Measurements from ENCODE around the gene DXO. TPM values are rescaled to one million over a fixed set of nuclear protein-coding genes. Genes with fewer than 3 reads are reported as not detected.
A peak's percentile ranks its signal among the peaks of the same experiment; 100 is the strongest.

The DXO gene
- total and polyA plus RNA-seq, 2 of the 13 experiments (the other 11 are each of a cell fraction or from before 2014, with no cell fraction given) = 18.6 to 26.2 TPM

DNA sequence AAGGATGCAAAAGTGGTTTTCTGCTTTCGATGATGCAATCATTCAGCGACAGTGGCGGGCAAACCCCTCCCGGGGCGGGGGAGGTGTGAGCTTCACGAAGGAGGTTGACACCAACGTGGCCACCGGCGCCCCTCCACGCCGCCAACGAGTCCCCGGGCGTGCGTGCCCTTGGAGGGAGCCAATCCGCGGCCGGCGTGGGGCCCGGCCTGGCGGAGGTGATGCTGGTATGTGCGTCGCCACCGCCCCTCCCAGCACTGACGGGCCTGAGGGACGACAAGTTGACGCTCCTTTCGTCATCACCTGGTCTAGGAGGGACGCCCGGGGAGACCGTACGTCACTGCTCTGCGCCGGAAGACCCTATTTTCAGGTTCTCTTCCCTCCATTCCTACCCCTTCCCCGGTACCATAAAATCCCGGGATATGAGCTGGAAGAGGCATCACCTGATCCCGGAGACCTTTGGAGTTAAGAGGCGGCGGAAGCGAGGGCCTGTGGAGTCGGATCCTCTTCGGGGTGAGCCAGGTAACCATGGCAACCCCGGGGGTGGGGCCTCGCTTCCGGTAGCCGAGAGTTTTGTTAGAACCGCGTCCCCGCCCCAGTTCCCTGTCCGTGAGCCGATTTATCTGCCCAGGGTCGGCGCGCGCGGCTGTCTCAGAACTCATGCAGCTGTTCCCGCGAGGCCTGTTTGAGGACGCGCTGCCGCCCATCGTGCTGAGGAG is at the start of gene DXO (continued):
- TF ChIP-seq, protein P1, sequence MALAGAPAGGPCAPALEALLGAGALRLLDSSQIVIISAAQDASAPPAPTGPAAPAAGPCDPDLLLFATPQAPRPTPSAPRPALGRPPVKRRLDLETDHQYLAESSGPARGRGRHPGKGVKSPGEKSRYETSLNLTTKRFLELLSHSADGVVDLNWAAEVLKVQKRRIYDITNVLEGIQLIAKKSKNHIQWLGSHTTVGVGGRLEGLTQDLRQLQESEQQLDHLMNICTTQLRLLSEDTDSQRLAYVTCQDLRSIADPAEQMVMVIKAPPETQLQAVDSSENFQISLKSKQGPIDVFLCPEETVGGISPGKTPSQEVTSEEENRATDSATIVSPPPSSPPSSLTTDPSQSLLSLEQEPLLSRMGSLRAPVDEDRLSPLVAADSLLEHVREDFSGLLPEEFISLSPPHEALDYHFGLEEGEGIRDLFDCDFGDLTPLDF (CRISPR knock-in tag; IDR thresholded peaks at IDR 0.05) = peak; percentile 82; the same call in 1 of the 2 replicates
- TF ChIP-seq CEBPB (IDR thresholded peaks at IDR 0.05; ENCODE audit: borderline replicate concordance, low read depth, low read length) = peak; percentile 99
- TF ChIP-seq, protein P2, sequence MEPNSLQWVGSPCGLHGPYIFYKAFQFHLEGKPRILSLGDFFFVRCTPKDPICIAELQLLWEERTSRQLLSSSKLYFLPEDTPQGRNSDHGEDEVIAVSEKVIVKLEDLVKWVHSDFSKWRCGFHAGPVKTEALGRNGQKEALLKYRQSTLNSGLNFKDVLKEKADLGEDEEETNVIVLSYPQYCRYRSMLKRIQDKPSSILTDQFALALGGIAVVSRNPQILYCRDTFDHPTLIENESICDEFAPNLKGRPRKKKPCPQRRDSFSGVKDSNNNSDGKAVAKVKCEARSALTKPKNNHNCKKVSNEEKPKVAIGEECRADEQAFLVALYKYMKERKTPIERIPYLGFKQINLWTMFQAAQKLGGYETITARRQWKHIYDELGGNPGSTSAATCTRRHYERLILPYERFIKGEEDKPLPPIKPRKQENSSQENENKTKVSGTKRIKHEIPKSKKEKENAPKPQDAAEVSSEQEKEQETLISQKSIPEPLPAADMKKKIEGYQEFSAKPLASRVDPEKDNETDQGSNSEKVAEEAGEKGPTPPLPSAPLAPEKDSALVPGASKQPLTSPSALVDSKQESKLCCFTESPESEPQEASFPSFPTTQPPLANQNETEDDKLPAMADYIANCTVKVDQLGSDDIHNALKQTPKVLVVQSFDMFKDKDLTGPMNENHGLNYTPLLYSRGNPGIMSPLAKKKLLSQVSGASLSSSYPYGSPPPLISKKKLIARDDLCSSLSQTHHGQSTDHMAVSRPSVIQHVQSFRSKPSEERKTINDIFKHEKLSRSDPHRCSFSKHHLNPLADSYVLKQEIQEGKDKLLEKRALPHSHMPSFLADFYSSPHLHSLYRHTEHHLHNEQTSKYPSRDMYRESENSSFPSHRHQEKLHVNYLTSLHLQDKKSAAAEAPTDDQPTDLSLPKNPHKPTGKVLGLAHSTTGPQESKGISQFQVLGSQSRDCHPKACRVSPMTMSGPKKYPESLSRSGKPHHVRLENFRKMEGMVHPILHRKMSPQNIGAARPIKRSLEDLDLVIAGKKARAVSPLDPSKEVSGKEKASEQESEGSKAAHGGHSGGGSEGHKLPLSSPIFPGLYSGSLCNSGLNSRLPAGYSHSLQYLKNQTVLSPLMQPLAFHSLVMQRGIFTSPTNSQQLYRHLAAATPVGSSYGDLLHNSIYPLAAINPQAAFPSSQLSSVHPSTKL (CRISPR knock-in tag; IDR thresholded peaks at IDR 0.05) = 0 out of 2 replicates have a peak, but pooled peaks have one; percentile 34
- TF ChIP-seq FOXM1 (CRISPR knock-in tag; IDR thresholded peaks at IDR 0.05) = 0 out of 2 replicates have a peak, but pooled peaks have one; percentile 69
- peak; percentile 95 for TF ChIP-seq TBX2 (CRISPR knock-in tag; IDR thresholded peaks at IDR 0.05; ENCODE audit: borderline replicate concordance)
- TF ChIP-seq, protein P3, sequence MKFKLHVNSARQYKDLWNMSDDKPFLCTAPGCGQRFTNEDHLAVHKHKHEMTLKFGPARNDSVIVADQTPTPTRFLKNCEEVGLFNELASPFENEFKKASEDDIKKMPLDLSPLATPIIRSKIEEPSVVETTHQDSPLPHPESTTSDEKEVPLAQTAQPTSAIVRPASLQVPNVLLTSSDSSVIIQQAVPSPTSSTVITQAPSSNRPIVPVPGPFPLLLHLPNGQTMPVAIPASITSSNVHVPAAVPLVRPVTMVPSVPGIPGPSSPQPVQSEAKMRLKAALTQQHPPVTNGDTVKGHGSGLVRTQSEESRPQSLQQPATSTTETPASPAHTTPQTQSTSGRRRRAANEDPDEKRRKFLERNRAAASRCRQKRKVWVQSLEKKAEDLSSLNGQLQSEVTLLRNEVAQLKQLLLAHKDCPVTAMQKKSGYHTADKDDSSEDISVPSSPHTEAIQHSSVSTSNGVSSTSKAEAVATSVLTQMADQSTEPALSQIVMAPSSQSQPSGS (CRISPR knock-in tag; IDR thresholded peaks at IDR 0.05) = peak; percentile 97
- no peak; the same call in 1 of the 2 replicates for TF ChIP-seq RCOR2 (CRISPR knock-in tag; IDR thresholded peaks at IDR 0.05)
- TF ChIP-seq, protein P4, sequence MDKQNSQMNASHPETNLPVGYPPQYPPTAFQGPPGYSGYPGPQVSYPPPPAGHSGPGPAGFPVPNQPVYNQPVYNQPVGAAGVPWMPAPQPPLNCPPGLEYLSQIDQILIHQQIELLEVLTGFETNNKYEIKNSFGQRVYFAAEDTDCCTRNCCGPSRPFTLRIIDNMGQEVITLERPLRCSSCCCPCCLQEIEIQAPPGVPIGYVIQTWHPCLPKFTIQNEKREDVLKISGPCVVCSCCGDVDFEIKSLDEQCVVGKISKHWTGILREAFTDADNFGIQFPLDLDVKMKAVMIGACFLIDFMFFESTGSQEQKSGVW (CRISPR knock-in tag; IDR thresholded peaks at IDR 0.05; ENCODE audit: borderline replicate concordance) = no peak
- TF ChIP-seq EED (CRISPR knock-in tag; IDR thresholded peaks at IDR 0.05) = peak; percentile 70; the same call in 1 of the 2 replicates
- peak; percentile 57 for TF ChIP-seq FOSL2 (CRISPR knock-in tag; IDR thresholded peaks at IDR 0.05)
- TF ChIP-seq, protein P5, sequence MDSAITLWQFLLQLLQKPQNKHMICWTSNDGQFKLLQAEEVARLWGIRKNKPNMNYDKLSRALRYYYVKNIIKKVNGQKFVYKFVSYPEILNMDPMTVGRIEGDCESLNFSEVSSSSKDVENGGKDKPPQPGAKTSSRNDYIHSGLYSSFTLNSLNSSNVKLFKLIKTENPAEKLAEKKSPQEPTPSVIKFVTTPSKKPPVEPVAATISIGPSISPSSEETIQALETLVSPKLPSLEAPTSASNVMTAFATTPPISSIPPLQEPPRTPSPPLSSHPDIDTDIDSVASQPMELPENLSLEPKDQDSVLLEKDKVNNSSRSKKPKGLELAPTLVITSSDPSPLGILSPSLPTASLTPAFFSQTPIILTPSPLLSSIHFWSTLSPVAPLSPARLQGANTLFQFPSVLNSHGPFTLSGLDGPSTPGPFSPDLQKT (CRISPR knock-in tag; IDR thresholded peaks at IDR 0.05; ENCODE audit: borderline replicate concordance) = 0 out of 2 replicates have a peak, but pooled peaks have one; percentile 43
- no peak for TF ChIP-seq FOXA1 (IDR thresholded peaks at IDR 0.05)
- TF ChIP-seq FOXA1 (CRISPR knock-in tag; IDR thresholded peaks at IDR 0.05) = peak; percentile 68
- no peak; the same call in 1 of the 2 replicates for TF ChIP-seq KLF6 (CRISPR knock-in tag; IDR thresholded peaks at IDR 0.05)
- TF ChIP-seq, protein P6, sequence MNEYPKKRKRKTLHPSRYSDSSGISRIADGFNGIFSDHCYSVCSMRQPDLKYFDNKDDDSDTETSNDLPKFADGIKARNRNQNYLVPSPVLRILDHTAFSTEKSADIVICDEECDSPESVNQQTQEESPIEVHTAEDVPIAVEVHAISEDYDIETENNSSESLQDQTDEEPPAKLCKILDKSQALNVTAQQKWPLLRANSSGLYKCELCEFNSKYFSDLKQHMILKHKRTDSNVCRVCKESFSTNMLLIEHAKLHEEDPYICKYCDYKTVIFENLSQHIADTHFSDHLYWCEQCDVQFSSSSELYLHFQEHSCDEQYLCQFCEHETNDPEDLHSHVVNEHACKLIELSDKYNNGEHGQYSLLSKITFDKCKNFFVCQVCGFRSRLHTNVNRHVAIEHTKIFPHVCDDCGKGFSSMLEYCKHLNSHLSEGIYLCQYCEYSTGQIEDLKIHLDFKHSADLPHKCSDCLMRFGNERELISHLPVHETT (CRISPR knock-in tag; conservative IDR thresholded peaks at IDR 0.05) = peak; percentile 96
- TF ChIP-seq DNMT1 (CRISPR knock-in tag; IDR thresholded peaks at IDR 0.05) = peak; percentile 28; the same call in 1 of the 2 replicates
- peak; percentile 74; the same call in 1 of the 2 replicates for TF ChIP-seq ZNF616 (CRISPR knock-in tag; IDR thresholded peaks at IDR 0.05; ENCODE audit: low read depth)
- no peak for TF ChIP-seq ZNF468 (CRISPR knock-in tag; IDR thresholded peaks at IDR 0.05)

Measured in HepG2 (cell line).